ENCODE data around the gene EP400. TPM values are rescaled to one million over a fixed set of nuclear protein-coding genes. Genes with fewer than 3 reads are reported as not detected.
"Not testable (repeated sequence)": the region's sequence is repeated elsewhere in the genome, so short reads cannot be mapped to it uniquely, and the experiment has no call there.

Gene EP400
- total RNA-seq, 1 donor from 2014 or later: 41.4 TPM

DNA sequence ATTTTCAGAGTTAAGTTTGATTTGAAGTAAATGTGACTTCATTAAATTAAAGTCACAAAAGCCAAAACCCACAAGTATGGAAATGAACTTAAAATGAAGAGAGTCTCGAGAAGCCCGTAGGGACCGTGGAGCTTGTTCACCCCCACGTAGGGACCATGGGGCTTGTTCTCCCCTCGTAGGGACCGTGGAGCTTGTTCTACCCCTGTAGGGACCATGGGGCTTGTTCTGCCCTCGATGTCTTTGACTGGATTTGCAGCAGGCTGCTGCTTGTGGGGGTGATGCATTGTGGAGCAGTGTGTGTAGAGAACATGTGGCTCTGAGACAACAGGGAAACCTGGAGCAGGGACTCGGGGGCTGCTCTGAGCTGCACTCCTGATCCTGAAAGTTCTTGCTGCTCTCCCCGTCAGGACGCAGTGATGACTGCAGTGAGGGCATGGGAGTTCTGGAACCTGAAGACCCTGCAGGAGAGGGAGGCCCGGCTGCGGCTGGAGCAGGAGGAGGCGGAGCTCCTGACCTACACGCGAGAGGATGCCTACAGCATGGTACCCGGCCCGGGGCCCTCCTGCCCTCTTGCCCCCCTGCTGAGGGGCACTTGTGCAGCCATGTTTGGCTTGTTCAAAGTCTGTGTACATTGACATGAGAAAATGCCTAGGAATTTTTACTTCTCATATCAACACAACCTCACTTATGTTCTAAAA is 94.2 kb downstream of the EP400 start:
- Histone ChIP-seq H3K27ac (no peak overlapping the region), H3K27me3 (no peaks in the 10 kb centered on the region), H3K9me3 (no peaks in the 10 kb centered on the region), H3K4me3 (no peak overlapping the region), H3K36me3 (peaks cover 76% of the 10 kb centered on the region), H3K4me1 (no peaks in the 10 kb centered on the region)
- intact Hi-C loops (cut with DNase I): no loop called here
- TF ChIP-seq, protein P1, sequence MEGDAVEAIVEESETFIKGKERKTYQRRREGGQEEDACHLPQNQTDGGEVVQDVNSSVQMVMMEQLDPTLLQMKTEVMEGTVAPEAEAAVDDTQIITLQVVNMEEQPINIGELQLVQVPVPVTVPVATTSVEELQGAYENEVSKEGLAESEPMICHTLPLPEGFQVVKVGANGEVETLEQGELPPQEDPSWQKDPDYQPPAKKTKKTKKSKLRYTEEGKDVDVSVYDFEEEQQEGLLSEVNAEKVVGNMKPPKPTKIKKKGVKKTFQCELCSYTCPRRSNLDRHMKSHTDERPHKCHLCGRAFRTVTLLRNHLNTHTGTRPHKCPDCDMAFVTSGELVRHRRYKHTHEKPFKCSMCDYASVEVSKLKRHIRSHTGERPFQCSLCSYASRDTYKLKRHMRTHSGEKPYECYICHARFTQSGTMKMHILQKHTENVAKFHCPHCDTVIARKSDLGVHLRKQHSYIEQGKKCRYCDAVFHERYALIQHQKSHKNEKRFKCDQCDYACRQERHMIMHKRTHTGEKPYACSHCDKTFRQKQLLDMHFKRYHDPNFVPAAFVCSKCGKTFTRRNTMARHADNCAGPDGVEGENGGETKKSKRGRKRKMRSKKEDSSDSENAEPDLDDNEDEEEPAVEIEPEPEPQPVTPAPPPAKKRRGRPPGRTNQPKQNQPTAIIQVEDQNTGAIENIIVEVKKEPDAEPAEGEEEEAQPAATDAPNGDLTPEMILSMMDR (IDR thresholded peaks at IDR 0.05): no peak
- DNase-seq (peak; percentile 58), ATAC-seq (no peak)

- Histone ChIP-seq H3K9me3 (no peaks in the 10 kb centered on the region), H3K27me3 (no peaks in the 10 kb centered on the region), H3K4me3 (no peak overlapping the region), H3K36me3 (peaks cover 78% of the 10 kb centered on the region), H3K4me1 (no peaks in the 10 kb centered on the region), H3K27ac (no peak overlapping the region)
- TF ChIP-seq, protein P1 (IDR thresholded peaks at IDR 0.05): no peak
- no peak for ATAC-seq
- DNase-seq: no peak
- intact Hi-C loops (cut with DNase I): no loop called here
These were observed 95.1 kb downstream of the EP400 start for GRCh38 chr12:132044661-132045412.

- TF ChIP-seq, protein P1 (IDR thresholded peaks at IDR 0.05): no peak
- peaks cover 81% of the 10 kb centered on the region for H3K36me3 ChIP-seq
- no peaks in the 10 kb centered on the region for H3K9me3 ChIP-seq
- peak; percentile 16 for DNase-seq
- no peaks in the 10 kb centered on the region for H3K4me1 ChIP-seq
- H3K27ac ChIP-seq: no peak overlapping the region
- no peak overlapping the region for H3K4me3 ChIP-seq
- no peaks in the 10 kb centered on the region for H3K27me3 ChIP-seq
- no peak for ATAC-seq
- intact Hi-C loops (cut with DNase I): no loop called here
These were observed 96.0 kb downstream of the EP400 start for GRCh38 chr12:132045751-132046150.

GRCh38 chr12:132046561-132046960 is 96.8 kb downstream of the EP400 start:
- ATAC-seq (peak; percentile 28), DNase-seq (no peak)
- intact Hi-C loops (cut with DNase I): no loop called here
- Histone ChIP-seq H3K4me3 (no peak overlapping the region), H3K27ac (no peak overlapping the region), H3K4me1 (no peaks in the 10 kb centered on the region), H3K9me3 (no peaks in the 10 kb centered on the region), H3K27me3 (no peaks in the 10 kb centered on the region), H3K36me3 (peaks cover 81% of the 10 kb centered on the region)
- TF ChIP-seq, protein P1 (IDR thresholded peaks at IDR 0.05): no peak

DNA sequence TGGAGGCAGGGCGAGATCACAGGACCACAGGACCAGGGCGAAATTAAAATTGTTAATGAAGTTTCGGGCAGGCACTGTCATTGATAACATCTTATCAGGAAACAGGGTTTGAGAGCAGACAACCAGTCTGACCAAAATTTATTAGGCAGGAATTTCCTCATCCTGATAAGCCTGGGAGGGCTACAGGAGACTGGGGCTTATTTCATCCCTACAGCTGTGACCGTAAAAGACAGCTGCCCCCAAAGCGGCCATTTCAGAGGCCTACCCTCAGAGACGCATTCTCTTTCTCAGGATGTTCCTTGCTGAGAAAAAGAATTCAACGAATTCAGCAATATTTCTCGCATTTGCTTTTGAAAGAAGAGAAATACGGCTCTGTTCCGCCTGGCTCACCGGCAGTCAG is 97.9 kb downstream of the EP400 start:
- H3K27me3 ChIP-seq; H3K27ac ChIP-seq; H3K4me3 ChIP-seq; H3K9me3 ChIP-seq; H3K4me1 ChIP-seq; ATAC-seq; DNase-seq; intact Hi-C loops (cut with DNase I): not testable (repeated sequence)
- H3K36me3 ChIP-seq: peaks cover 86% of the 10 kb centered on the region

- no peaks in the 10 kb centered on the region for H3K9me3 ChIP-seq
- no peak overlapping the region for H3K27ac ChIP-seq
- TF ChIP-seq, protein P1 (IDR thresholded peaks at IDR 0.05): no peak
- no peaks in the 10 kb centered on the region for H3K27me3 ChIP-seq
- intact Hi-C loops (cut with DNase I): no loop called here
- H3K36me3 ChIP-seq: peaks cover 87% of the 10 kb centered on the region
- no peaks in the 10 kb centered on the region for H3K4me1 ChIP-seq
- peak; percentile 31 for DNase-seq
- ATAC-seq: no peak
- H3K4me3 ChIP-seq: no peak overlapping the region
These were observed 99.7 kb downstream of the EP400 start for GRCh38 chr12:132049442-132049841.

Measured in upper lobe of right lung (tissue), 1 donor.